KMS-11 (cell line): Measurements from ENCODE around the gene TRMT112.
A peak's percentile ranks its signal among the peaks of the same experiment; 100 is the strongest.

Source experiments
- H2AFZ ChIP-seq: fragments of 200-600 bp; sonication (generic); 2 replicates; pipeline ENCODE4 v1.6.1; 2016; ENCODE audit warnings: antibody characterized with exemption, mixed run types, low read depth
- H3K27ac ChIP-seq: fragments of 200-600 bp; sonication (generic); 2 replicates; pipeline ENCODE4 v1.6.1; 2016; ENCODE audit warnings: mild to moderate bottlenecking, mixed run types
- H3K27me3 ChIP-seq: fragments of 200-600 bp; sonication (generic); 2 replicates; pipeline ENCODE4 v1.6.1; 2017; ENCODE audit warnings: mild to moderate bottlenecking, low read depth, mixed run types, moderate library complexity; ENCODE audit not compliant: insufficient read depth
- H3K36me3 ChIP-seq: fragments of 200-600 bp; sonication (generic); 2 replicates; pipeline ENCODE4 v1.6.1; 2017; ENCODE audit warnings: mild to moderate bottlenecking, mixed run types; ENCODE audit not compliant: insufficient read depth
- H3K4me1 ChIP-seq: fragments of 200-600 bp; sonication (generic); 2 replicates; pipeline ENCODE4 v1.6.1; 2016; ENCODE audit warnings: mild to moderate bottlenecking, low read depth, mixed run types; ENCODE audit not compliant: poor library complexity, severe bottlenecking
- H3K4me2 ChIP-seq: fragments of 200-600 bp; sonication (generic); 2 replicates; pipeline ENCODE4 v1.7.0; 2016; ENCODE audit warnings: mild to moderate bottlenecking, mixed run types
- H3K4me3 ChIP-seq: fragments of 200-600 bp; sonication (generic); IDR thresholded peaks from 2 replicates; pipeline ENCODE4 v1.6.1; 2017; ENCODE audit warnings: low read depth, low read length, mixed read lengths; ENCODE audit not compliant: insufficient read depth
- H3K79me2 ChIP-seq: fragments of 200-600 bp; sonication (generic); 2 replicates; pipeline ENCODE4 v1.6.1; 2016; ENCODE audit warnings: low read depth, mixed run types; ENCODE audit not compliant: insufficient read depth
- H3K9ac ChIP-seq: fragments of 200-600 bp; sonication (generic); 2 replicates; pipeline ENCODE4 v1.6.1; 2016; ENCODE audit warnings: mild to moderate bottlenecking, mixed run types
- H4K20me1 ChIP-seq: fragments of 200-600 bp; sonication (generic); 2 replicates; pipeline ENCODE4 v1.6.1; 2016; ENCODE audit warnings: mild to moderate bottlenecking, mixed run types; ENCODE audit not compliant: insufficient read depth
- TF ChIP-seq, protein P1 (sequence below): fragments of 200-600 bp; sonication (generic); conservative IDR thresholded peaks from 2 replicates; pipeline ENCODE4 v1.6.1; 2017; ENCODE audit warnings: low read depth, mild to moderate bottlenecking, antibody characterized with exemption, low read length, moderate library complexity, mixed read lengths

TRMT112 gene

GRCh38 chr11:64358907-64359711, 41.8 kb upstream of the TRMT112 start, which contains the start of gene RPS6KA4:
Gene RPS6KA4 (plus strand): TSS chr11:64359162. CDS start chr11:64359236, 74 bp downstream.
- H2AFZ ChIP-seq, result peak within 1 kb of the TSS; percentile 87
- no peaks in the 10 kb centered on the region for H4K20me1 ChIP-seq
- H3K4me3 ChIP-seq, result no peak within 1 kb of the TSS
- H3K4me1 ChIP-seq, result peaks cover 38% of the 10 kb centered on the region
- no peaks in the 10 kb centered on the region for H3K27me3 ChIP-seq
- TF ChIP-seq, protein P1, sequence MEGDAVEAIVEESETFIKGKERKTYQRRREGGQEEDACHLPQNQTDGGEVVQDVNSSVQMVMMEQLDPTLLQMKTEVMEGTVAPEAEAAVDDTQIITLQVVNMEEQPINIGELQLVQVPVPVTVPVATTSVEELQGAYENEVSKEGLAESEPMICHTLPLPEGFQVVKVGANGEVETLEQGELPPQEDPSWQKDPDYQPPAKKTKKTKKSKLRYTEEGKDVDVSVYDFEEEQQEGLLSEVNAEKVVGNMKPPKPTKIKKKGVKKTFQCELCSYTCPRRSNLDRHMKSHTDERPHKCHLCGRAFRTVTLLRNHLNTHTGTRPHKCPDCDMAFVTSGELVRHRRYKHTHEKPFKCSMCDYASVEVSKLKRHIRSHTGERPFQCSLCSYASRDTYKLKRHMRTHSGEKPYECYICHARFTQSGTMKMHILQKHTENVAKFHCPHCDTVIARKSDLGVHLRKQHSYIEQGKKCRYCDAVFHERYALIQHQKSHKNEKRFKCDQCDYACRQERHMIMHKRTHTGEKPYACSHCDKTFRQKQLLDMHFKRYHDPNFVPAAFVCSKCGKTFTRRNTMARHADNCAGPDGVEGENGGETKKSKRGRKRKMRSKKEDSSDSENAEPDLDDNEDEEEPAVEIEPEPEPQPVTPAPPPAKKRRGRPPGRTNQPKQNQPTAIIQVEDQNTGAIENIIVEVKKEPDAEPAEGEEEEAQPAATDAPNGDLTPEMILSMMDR, result no peak
- H3K36me3 ChIP-seq, result peaks cover 5% of the 10 kb centered on the region; the same call in 1 of the 2 replicates
- H3K4me2 ChIP-seq, result peak within 1 kb of the TSS; percentile 93
- H3K9ac ChIP-seq, result peak within 1 kb of the TSS; percentile 74; the same call in 1 of the 2 replicates
- H3K27ac ChIP-seq, result no peak within 1 kb of the TSS
- no peaks in the 10 kb centered on the region for H3K79me2 ChIP-seq

DNA sequence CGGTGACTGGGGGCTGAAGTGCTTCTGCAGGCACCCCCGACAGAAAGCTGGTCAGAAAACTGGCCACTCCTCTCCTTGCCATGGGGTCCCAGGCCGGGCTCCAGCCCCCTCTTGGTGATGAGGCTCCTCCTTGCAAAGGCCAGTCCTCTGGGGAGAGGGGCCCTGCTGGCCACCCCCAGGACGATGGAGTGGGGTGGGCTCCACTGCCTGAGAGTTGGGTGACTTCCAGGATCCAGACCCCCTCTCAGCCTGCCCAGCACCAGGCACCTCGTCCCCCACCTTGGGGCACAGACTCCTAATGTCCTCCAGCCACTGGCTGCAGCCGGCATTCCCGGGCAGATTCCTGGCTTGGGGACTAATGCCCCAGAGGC, 41.2 kb upstream of the TRMT112 start:
- TF ChIP-seq, protein P1, result no peak
- Histone ChIP-seq H2AFZ (peak overlapping the region; percentile 87; the same call in 1 of the 2 replicates), H4K20me1 (no peaks in the 10 kb centered on the region), H3K79me2 (no peaks in the 10 kb centered on the region), H3K36me3 (peaks cover 5% of the 10 kb centered on the region; the same call in 1 of the 2 replicates), H3K27me3 (no peaks in the 10 kb centered on the region), H3K27ac (no peak overlapping the region), H3K4me1 (peaks cover 38% of the 10 kb centered on the region), H3K4me2 (peak overlapping the region; percentile 92), H3K9ac (peak overlapping the region; percentile 74; the same call in 1 of the 2 replicates), H3K4me3 (no peak overlapping the region)

- TF ChIP-seq, protein P1, result no peak
- Histone ChIP-seq H3K27ac (no peak overlapping the region), H3K9ac (peak overlapping the region; percentile 74; the same call in 1 of the 2 replicates), H3K4me3 (no peak overlapping the region), H3K4me2 (peak overlapping the region; percentile 92; the same call in 1 of the 2 replicates), H3K36me3 (peaks cover 5% of the 10 kb centered on the region; the same call in 1 of the 2 replicates), H3K27me3 (no peaks in the 10 kb centered on the region), H3K79me2 (no peaks in the 10 kb centered on the region), H3K4me1 (peaks cover 38% of the 10 kb centered on the region), H4K20me1 (no peaks in the 10 kb centered on the region), H2AFZ (no peak overlapping the region)
Measured at GRCh38 chr11:64357904-64358535, 40.7 kb upstream of the TRMT112 start.

GRCh38 chr11:64357446-64357845, 40.1 kb upstream of the TRMT112 start:
- Histone ChIP-seq H2AFZ (no peak overlapping the region), H4K20me1 (no peaks in the 10 kb centered on the region), H3K4me1 (peaks cover 38% of the 10 kb centered on the region), H3K27ac (no peak overlapping the region), H3K79me2 (no peaks in the 10 kb centered on the region), H3K27me3 (no peaks in the 10 kb centered on the region), H3K4me2 (no peak overlapping the region), H3K4me3 (no peak overlapping the region), H3K36me3 (peaks cover 5% of the 10 kb centered on the region; the same call in 1 of the 2 replicates), H3K9ac (no peak overlapping the region)
- TF ChIP-seq, protein P1, result no peak
